Pancreas (tissue), 10 donors: ENCODE data around the gene IL17C. TPM values are rescaled to one million over a fixed set of nuclear protein-coding genes. Genes with fewer than 3 reads are reported as not detected.

Source experiments
- ATAC-seq, 4 donors: fragments of 200-7000 bp; cut with Tn5 transposase; one replicate each; pipeline versions ENCODE4 v1.8.0 to v1.9.1; 2020; ENCODE audit warnings: mild to moderate bottlenecking in 4 of 4, moderate library complexity in 4 of 4
- DNase-seq, 6 donors: peaks; one replicate each; pipeline ENCODE4 v3.0.0-alpha.2; 2020
- FAIRE-seq: peaks from 2 replicates; lab custom pipeline; 2012; peaks lifted over from hg19 to GRCh38; lab: Jason Lieb, UNC
- H3K27ac ChIP-seq, 4 donors: fragments of 200-600 bp; sonication (generic); 1 replicate in 3 of 4; 2 replicates in 1 of 4; pipeline versions ENCODE4 v1.5.0 to v1.8.0; 2020
- H3K27me3 ChIP-seq, 4 donors: fragments of 200-600 bp; one replicate each; pipeline ENCODE4 v1.8.0; 2021
- H3K36me3 ChIP-seq, 3 donors: fragments of 200-600 bp; sonication (generic) in 1 of 3; one replicate each; pipeline versions ENCODE4 v1.5.0 to v1.8.0; 2020 to 2021
- H3K4me1 ChIP-seq, 3 donors: fragments of 200-600 bp; one replicate each; pipeline ENCODE4 v1.8.0; 2021
- H3K4me3 ChIP-seq, 4 donors: fragments of 200-600 bp; sonication (generic) in 2 of 4; one replicate each; pipeline versions ENCODE4 v1.5.0 to v1.8.0; 2020 to 2021
- H3K9me3 ChIP-seq, 4 donors: fragments of 200-600 bp; one replicate each; pipeline ENCODE4 v1.8.0; 2021
- CTCF ChIP-seq, 4 donors: fragments of 200-600 bp; sonication (generic) in 3 of 4; IDR thresholded peaks; one replicate each; pipeline versions ENCODE4 v1.5.0 to v1.8.0; 2021; ENCODE audit warnings: antibody characterized with exemption in 4 of 4
- WGBS, 2 donors: extraction: QIAGEN DNeasy Blood & Tissue Kit; methylation state at CpG; one replicate each; pipeline ENCODE4 v1.1.7; 2013; 5-methylcytosine and 5-hydroxymethylcytosine counted together
- intact Hi-C, 3 donors: fragments of 100-400 bp; cut with DNase I; formaldehyde crosslinking; loops; one replicate each; pipeline versions ENCODE4 v1.11.1 to v1.14.2; 2022
- polyA plus RNA-seq, 2 donors: library from polyadenylated mRNA; stranded (reverse); fragments of 200-250 nt; gene quantifications; one replicate each; pipeline ENCODE4 v1.2.3, GENCODE V29; 2013
- total RNA-seq, 6 donors: library from RNA; stranded (reverse); fragmentation: NEBNext Ultra II Directional in 4 of 6; extraction: Animal tissue kit (Norgen Biotek cat#: 25700) in 4 of 6; gene quantifications; one replicate each; pipeline versions ENCODE4 v1.2.1 to v1.2.4, GENCODE V29; 2021 to 2023
- donor health status: healthy with polysubstance abuse.
- donor health status: DM: no; HTN: no; CAD: no; lungs with moderate emphysema.
- donor health status: DM: no; HTN: no; CAD: no.
- donor health status: control.
- donor health status: control.
- donor health status: Bipolar disorder and iron deficiency.
- donor health status: DM: yes; HTN: yes; CAD: no.
- donor health status: DM: no; HTN: no; CAD: no.
- donor health status: DM: no; HTN: no; CAD: no.
- donor health status: DM: yes; HTN: yes; CAD: no.

IL17C gene
- total and polyA plus RNA-seq, 8 donors = 0.14 TPM; not detected in 7

- Histone ChIP-seq H3K4me3 (no peak overlapping the region), H3K4me1 (no peaks in the 10 kb centered on the region), H3K27ac (no peak overlapping the region), H3K36me3 (peaks cover 3 to 58% (median 17%) of the 10 kb centered on the region in 3 donors), H3K27me3 (no peaks in the 10 kb centered on the region), H3K9me3 (no peaks in the 10 kb centered on the region)
- WGBS, 2 donors = 88 to 96% methylated on average over 9 of the region's 9 CpGs
- FAIRE-seq = no peak
- intact Hi-C loops = no loop called here
- ATAC-seq = no peak
- no peak for DNase-seq
- TF ChIP-seq CTCF (IDR thresholded peaks at IDR 0.05) = no peak
Measured at GRCh38 chr16:88626646-88627045, 11.7 kb upstream of the IL17C start.

GRCh38 chr16:88627531-88628411 is 10.6 kb upstream of the IL17C start:
- no peaks in the 10 kb centered on the region for H3K27me3 ChIP-seq
- no peak for DNase-seq
- no peak overlapping the region for H3K27ac ChIP-seq
- 96 to 98% methylated on average over 27 of the region's 27 CpGs for WGBS, 2 donors
- peaks cover 3 to 58% (median 13%) of the 10 kb centered on the region in 3 donors for H3K36me3 ChIP-seq
- no peak for TF ChIP-seq CTCF (IDR thresholded peaks at IDR 0.05)
- FAIRE-seq = no peak
- no peaks in the 10 kb centered on the region for H3K9me3 ChIP-seq
- no peak overlapping the region for H3K4me3 ChIP-seq
- H3K4me1 ChIP-seq = no peaks in the 10 kb centered on the region
- ATAC-seq = no peak
- intact Hi-C loops = no loop called here

DNA sequence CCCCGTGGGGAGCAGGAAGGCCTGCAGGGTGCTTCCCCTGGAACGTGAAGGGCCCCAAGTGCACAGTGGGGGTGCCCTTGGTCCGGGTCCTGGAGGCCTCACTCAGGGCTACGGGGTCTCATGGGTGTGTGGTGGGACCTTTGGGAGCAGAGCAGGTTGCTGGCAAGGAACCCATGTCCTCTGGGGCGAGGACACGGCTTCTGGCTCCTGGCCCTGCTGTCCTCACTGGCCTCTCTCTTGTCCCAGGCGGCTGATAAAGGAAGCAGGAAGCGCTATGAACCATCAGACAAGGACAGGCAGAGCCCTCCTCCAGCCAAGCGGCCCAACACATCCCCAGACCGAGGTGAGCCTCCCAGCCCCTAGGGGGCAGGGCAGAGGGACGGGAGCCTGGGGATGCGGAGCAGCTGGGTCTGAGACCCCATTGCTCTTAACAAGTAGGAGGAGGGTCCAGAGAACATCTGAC is 9.8 kb upstream of the IL17C start:
- peaks cover 3 to 50% (median 5%) of the 10 kb centered on the region in 3 donors for H3K36me3 ChIP-seq
- intact Hi-C loops = no loop called here
- ATAC-seq (peak in 2 of 4 donors; percentile 28 to 34), FAIRE-seq (no peak), DNase-seq (no peak)
- no peaks in the 10 kb centered on the region for H3K9me3 ChIP-seq
- H3K27me3 ChIP-seq = no peaks in the 10 kb centered on the region
- WGBS, 2 donors = 73 to 79% methylated on average over 12 of the region's 12 CpGs
- H3K4me3 ChIP-seq = no peak overlapping the region
- TF ChIP-seq CTCF (IDR thresholded peaks at IDR 0.05) = no peak
- no peaks in the 10 kb centered on the region for H3K4me1 ChIP-seq
- H3K27ac ChIP-seq = no peak overlapping the region

GRCh38 chr16:88629835-88630234 is 8.5 kb upstream of the IL17C start:
- Histone ChIP-seq H3K9me3 (no peaks in the 10 kb centered on the region), H3K27me3 (no peaks in the 10 kb centered on the region), H3K4me1 (no peaks in the 10 kb centered on the region), H3K27ac (no peak overlapping the region), H3K4me3 (no peak overlapping the region), H3K36me3 (peaks cover 3 to 37% (median 4%) of the 10 kb centered on the region in 3 donors)
- TF ChIP-seq CTCF (IDR thresholded peaks at IDR 0.05) = no peak
- DNase-seq (no peak), FAIRE-seq (no peak), ATAC-seq (no peak)
- intact Hi-C loops = no loop called here
- WGBS, 2 donors = 83 to 85% methylated on average over 9 of the region's 9 CpGs

GRCh38 chr16:88630433-88630832 is 7.9 kb upstream of the IL17C start:
- no peak for ATAC-seq
- H3K9me3 ChIP-seq = no peaks in the 10 kb centered on the region
- no peaks in the 10 kb centered on the region for H3K4me1 ChIP-seq
- H3K4me3 ChIP-seq = no peak overlapping the region
- no peak overlapping the region for H3K27ac ChIP-seq
- no peaks in the 10 kb centered on the region for H3K27me3 ChIP-seq
- no peak for FAIRE-seq
- DNase-seq = peak in 1 of 6 donors; percentile 76
- TF ChIP-seq CTCF (IDR thresholded peaks at IDR 0.05) = no peak
- WGBS, 2 donors = 84 to 91% methylated on average over 11 to 12 of the region's 12 CpGs
- intact Hi-C loops = no loop called here
- H3K36me3 ChIP-seq = peaks cover 3 to 33% (median 4%) of the 10 kb centered on the region in 3 donors
